A549 (cell line): ENCODE data around the gene NCBP3. TPM values are rescaled to one million over a fixed set of nuclear protein-coding genes. Genes with fewer than 3 reads are reported as not detected.
A peak's percentile ranks its signal among the peaks of the same experiment; 100 is the strongest.

Experiments used
- ATAC-seq, 2 experiments: fragments of 200-7000 bp in 1 of 2; fragments of >200 bp in 1 of 2; cut with Nextera tagmentation in 1 of 2; cut with Tn5 transposase in 1 of 2; 3 replicates each; pipeline versions ENCODE4 v1.8.0 to v1.9.1; 2018 to 2020; ENCODE audit warnings: mild to moderate bottlenecking in 1 of 2, moderate library complexity in 1 of 2
- CTCF ChIA-PET: fragments of 300-600 bp; sonication (Branson Sonifier 250); formaldehyde crosslinking; extraction: SDS; loops from one replicate; lab custom pipeline; 2021; ENCODE audit warnings: antibody characterized with exemption, inconsistent platforms; lab: Yijun Ruan, JAX
- POLR2A ChIA-PET: fragments of 350-600 bp; formaldehyde crosslinking; extraction: SDS; loops from one replicate; lab custom pipeline; 2021; ENCODE audit warnings: antibody characterized with exemption, inconsistent platforms; lab: Yijun Ruan, JAX
- DNase-seq, 2 experiments: peaks; one replicate each; pipeline versions ENCODE4 v3.0.0 to v3.0.0-alpha.2; 2011 to 2016; ENCODE audit warnings: low read depth in 1 of 2, low spot score in 1 of 2
- FAIRE-seq: peaks from 2 replicates; lab custom pipeline; 2011; peaks lifted over from hg19 to GRCh38; lab: Jason Lieb, UNC
- H3K27ac ChIP-seq, 2 experiments: fragments of >200 bp; sonication (Bioruptor Twin); formaldehyde crosslinking; 3 replicates each; pipeline ENCODE4 v1.5.1; 2016 to 2017
- H3K4me1 ChIP-seq: fragments of >200 bp; sonication (Bioruptor Twin); formaldehyde crosslinking; 3 replicates; pipeline ENCODE4 v1.6.1; 2016
- H3K4me2 ChIP-seq: fragments of >200 bp; sonication (Bioruptor Twin); formaldehyde crosslinking; 3 replicates; pipeline ENCODE4 v1.6.1; 2016
- H3K4me3 ChIP-seq: fragments of >200 bp; sonication (Bioruptor Twin); formaldehyde crosslinking; 3 replicates; pipeline ENCODE4 v1.5.1; 2016
- H3K9me3 ChIP-seq: fragments of >200 bp; sonication (Bioruptor Twin); formaldehyde crosslinking; 3 replicates; pipeline ENCODE4 v1.6.1; 2016
- BHLHE40 ChIP-seq: IDR thresholded peaks from 2 replicates; pipeline ENCODE4 v1.6.1; 2012; ENCODE audit warnings: low read depth, low read length, inconsistent platforms
- CHD4 ChIP-seq: fragments of 200-600 bp; sonication (generic); IDR thresholded peaks from 2 replicates; pipeline ENCODE4 v1.6.1; 2016; ENCODE audit warnings: antibody characterized with exemption, mild to moderate bottlenecking, borderline replicate concordance
- EHMT2 ChIP-seq: fragments of 200-600 bp; sonication (generic); IDR thresholded peaks from 2 replicates; pipeline ENCODE4 v1.6.1; 2016; ENCODE audit warnings: antibody characterized with exemption, low read depth, mild to moderate bottlenecking, moderate library complexity
- EP300 ChIP-seq, 2 experiments: fragments of >200 bp; sonication (Bioruptor Twin); formaldehyde crosslinking; IDR thresholded peaks; 2 replicates in 1 of 2; 3 replicates in 1 of 2; pipeline ENCODE4 v1.6.1; 2016 to 2017
- FOSB ChIP-seq: fragments of 250-450 bp; sonication (Bioruptor Pico); IDR thresholded peaks from 2 replicates; pipeline ENCODE4 v1.5.0; 2020; ENCODE audit warnings: mild to moderate bottlenecking, moderate library complexity
- HDAC2 ChIP-seq: fragments of 200-600 bp; sonication (generic); IDR thresholded peaks from 2 replicates; pipeline ENCODE4 v1.6.1; 2016
- HEYL ChIP-seq: fragments of 250-450 bp; sonication (Bioruptor Pico); IDR thresholded peaks from 2 replicates; pipeline ENCODE4 v1.8.0; 2021; ENCODE audit warnings: mild to moderate bottlenecking, moderate library complexity
- MAZ ChIP-seq: fragments of 150-350 bp; IDR thresholded peaks from 2 replicates; pipeline ENCODE4 v1.6.1; 2014; ENCODE audit warnings: antibody characterized with exemption, low read depth, low read length, borderline replicate concordance
- NPAS2 ChIP-seq: fragments of 250-450 bp; sonication (Bioruptor Pico); IDR thresholded peaks from 2 replicates; pipeline ENCODE4 v1.8.0; 2022; ENCODE audit warnings: mild to moderate bottlenecking, moderate library complexity, borderline replicate concordance
- POLR2A ChIP-seq: IDR thresholded peaks from 2 replicates; pipeline ENCODE4 v1.6.1; 2012; ENCODE audit warnings: mild to moderate bottlenecking, low read length
- RAD21 ChIP-seq, 2 experiments: fragments of >200 bp in 1 of 2; sonication (Bioruptor Twin) in 1 of 2; formaldehyde crosslinking in 1 of 2; IDR thresholded peaks in 1 of 2; conservative IDR thresholded peaks in 1 of 2; 2 replicates in 1 of 2; 3 replicates in 1 of 2; pipeline ENCODE4 v1.6.1; 2012 to 2018; ENCODE audit warnings: inconsistent platforms in 1 of 2
- RCOR1 ChIP-seq: fragments of 150-350 bp; IDR thresholded peaks from 2 replicates; pipeline ENCODE4 v1.6.1; 2014; ENCODE audit warnings: antibody characterized with exemption, low read length, low read depth
- ZC3H11A ChIP-seq: fragments of 450-650 bp; IDR thresholded peaks from 2 replicates; pipeline ENCODE4 v1.6.1; 2014; ENCODE audit warnings: antibody characterized with exemption, mild to moderate bottlenecking
- WGBS: methylation state at CpG from one replicate; pipeline ENCODE4 v1.1.6; 2017; ENCODE audit errors: missing lambda C conversion rate; 5-methylcytosine and 5-hydroxymethylcytosine counted together
- polyA plus RNA-seq, 4 experiments: library from polyadenylated mRNA; depleted of rRNA in 3 of 4; stranded (reverse); fragments of >200 nt; fragmentation: RNase III in 1 of 4; extraction: RNeasy Plus Mini Kit Qiagen cat#74134 plus additional on column Dnase treatment in 1 of 4; gene quantifications; 2 replicates in 3 of 4; 3 replicates in 1 of 4; pipeline ENCODE4 v1.2.3, GENCODE V29; 2011 to 2017
- TF ChIP-seq, protein P1 (sequence below): fragments of 450-650 bp; IDR thresholded peaks from 2 replicates; pipeline ENCODE4 v1.6.1; 2014; ENCODE audit warnings: antibody characterized with exemption
- TF ChIP-seq, protein P2 (sequence below): IDR thresholded peaks from 2 replicates; pipeline ENCODE4 v1.6.1; 2012
- TF ChIP-seq, protein P3 (sequence below): fragments of 150-350 bp; IDR thresholded peaks from 2 replicates; pipeline ENCODE4 v1.6.1; 2014; ENCODE audit warnings: low read depth, mild to moderate bottlenecking, low read length
- TF ChIP-seq, protein P4 (sequence below): fragments of 250-450 bp; sonication (Bioruptor Pico); IDR thresholded peaks from 2 replicates; pipeline ENCODE4 v1.5.0; 2020; ENCODE audit warnings: low read depth, mild to moderate bottlenecking, moderate library complexity

The NCBP3 gene
- polyA plus RNA-seq, 2 of the 4 experiments (the other 2 are of a cell fraction): 32.7 to 36.6 TPM

DNA sequence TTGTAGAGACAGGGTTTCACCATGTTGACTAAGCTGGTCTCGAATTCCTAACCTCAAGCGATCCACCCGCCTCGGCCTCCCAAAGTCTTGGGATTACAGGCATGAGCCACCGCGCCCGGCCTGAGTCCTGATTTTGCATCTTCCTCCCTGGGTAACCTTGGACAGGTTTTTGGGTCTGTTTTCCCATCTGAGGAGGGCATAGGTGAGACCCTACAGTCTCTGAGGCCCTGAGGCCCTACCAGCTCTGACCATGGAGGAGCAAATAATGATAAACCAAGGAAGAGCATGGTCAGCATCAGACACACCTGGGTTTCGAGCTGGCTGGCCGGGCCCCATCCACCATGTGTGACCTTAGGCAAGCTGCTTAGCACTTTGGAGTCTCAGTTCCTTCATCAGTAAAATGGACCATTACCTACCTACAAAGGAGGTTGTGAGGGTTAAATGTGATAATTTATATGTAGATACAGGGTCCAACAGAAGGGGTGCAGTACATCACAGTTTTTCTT lies 1.2 kb upstream of the NCBP3 start:
- TF ChIP-seq, protein P1, sequence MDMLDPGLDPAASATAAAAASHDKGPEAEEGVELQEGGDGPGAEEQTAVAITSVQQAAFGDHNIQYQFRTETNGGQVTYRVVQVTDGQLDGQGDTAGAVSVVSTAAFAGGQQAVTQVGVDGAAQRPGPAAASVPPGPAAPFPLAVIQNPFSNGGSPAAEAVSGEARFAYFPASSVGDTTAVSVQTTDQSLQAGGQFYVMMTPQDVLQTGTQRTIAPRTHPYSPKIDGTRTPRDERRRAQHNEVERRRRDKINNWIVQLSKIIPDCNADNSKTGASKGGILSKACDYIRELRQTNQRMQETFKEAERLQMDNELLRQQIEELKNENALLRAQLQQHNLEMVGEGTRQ: no peak
- TF ChIP-seq EHMT2: no peak
- TF ChIP-seq RCOR1: no peak
- TF ChIP-seq POLR2A: no peak
- no peak for TF ChIP-seq HEYL (CRISPR knock-in tag)
- no peak for TF ChIP-seq HDAC2
- TF ChIP-seq BHLHE40: no peak
- TF ChIP-seq RAD21 (conservative IDR thresholded peaks at IDR 0.05 in 1 of 2, IDR thresholded peaks at IDR 0.05 in 1 of 2): no peak
- TF ChIP-seq, protein P2, sequence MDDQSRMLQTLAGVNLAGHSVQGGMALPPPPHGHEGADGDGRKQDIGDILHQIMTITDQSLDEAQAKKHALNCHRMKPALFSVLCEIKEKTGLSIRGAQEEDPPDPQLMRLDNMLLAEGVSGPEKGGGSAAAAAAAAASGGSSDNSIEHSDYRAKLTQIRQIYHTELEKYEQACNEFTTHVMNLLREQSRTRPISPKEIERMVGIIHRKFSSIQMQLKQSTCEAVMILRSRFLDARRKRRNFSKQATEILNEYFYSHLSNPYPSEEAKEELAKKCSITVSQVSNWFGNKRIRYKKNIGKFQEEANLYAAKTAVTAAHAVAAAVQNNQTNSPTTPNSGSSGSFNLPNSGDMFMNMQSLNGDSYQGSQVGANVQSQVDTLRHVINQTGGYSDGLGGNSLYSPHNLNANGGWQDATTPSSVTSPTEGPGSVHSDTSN: no peak

DNA sequence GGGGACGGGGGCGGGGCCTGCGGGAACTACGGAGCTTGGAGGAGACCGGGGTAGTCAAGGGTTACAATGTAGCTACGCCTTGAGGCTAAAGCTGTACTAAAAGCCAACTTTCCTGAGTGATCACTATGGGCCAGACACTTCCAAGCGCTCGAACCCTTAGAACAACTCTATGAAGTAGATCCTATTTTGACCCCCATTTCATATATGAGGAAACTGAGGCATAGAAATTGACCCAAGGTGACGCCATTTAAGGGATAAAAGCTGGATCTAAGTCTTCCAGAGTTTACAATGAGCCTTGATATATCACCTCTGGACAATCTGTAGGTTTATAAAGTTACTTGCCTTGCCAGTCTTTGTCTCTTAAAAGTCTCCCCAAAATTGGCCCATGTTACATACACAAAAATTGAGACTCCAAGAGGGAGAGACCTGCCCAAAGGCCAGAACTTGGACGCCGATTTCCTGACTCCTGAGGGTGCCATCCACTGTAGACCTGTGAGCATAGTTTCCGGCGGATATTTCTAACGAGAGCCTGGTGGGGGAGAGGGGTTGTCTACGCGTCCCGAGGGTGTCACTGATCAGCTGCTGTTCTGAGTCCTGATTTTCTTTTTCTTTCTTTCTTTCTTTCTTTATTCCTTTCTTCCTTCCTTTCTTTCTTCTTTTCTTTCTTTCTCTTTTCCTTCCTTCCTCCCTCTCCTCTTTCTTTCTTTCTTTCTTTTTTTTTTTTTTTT lies 555 bp upstream of the NCBP3 start:
- WGBS: 40% methylated on average over 16 of the region's 17 CpGs
- Histone ChIP-seq H3K9me3 (no peaks in the 10 kb centered on the region), H3K27ac (peak overlapping the region; percentile 28 to 45; a peak in 2 of 6 replicates), H3K4me2 (peak overlapping the region; percentile 73), H3K4me1 (peaks cover 17% of the 10 kb centered on the region), H3K4me3 (peak overlapping the region; percentile 93; the same call in 2 of the 3 replicates)
- no peak for ATAC-seq
- CTCF ChIA-PET: interaction anchor here (0.6 to 11.3 kb wide), 39 partner anchors 9 to 570 kb away, joined by 3 to 224 read pairs (median 4); partner anchors contain the start of genes HASPIN and P2RX1
- TF ChIP-seq ZC3H11A (no peak), HEYL (CRISPR knock-in tag) (no peak), FOSB (CRISPR knock-in tag) (no peak), EHMT2 (no peak), RCOR1 (no peak), MAZ (no peak), EP300 (IDR thresholded peaks at IDR 0.05) (no peak; a peak in 1 of 5 replicates), CHD4 (0 out of 2 replicates have a peak, but pooled peaks have one; percentile 38), NPAS2 (CRISPR knock-in tag) (no peak)
- TF ChIP-seq, protein P3, sequence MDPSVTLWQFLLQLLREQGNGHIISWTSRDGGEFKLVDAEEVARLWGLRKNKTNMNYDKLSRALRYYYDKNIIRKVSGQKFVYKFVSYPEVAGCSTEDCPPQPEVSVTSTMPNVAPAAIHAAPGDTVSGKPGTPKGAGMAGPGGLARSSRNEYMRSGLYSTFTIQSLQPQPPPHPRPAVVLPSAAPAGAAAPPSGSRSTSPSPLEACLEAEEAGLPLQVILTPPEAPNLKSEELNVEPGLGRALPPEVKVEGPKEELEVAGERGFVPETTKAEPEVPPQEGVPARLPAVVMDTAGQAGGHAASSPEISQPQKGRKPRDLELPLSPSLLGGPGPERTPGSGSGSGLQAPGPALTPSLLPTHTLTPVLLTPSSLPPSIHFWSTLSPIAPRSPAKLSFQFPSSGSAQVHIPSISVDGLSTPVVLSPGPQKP: no peak
- TF ChIP-seq, protein P4, sequence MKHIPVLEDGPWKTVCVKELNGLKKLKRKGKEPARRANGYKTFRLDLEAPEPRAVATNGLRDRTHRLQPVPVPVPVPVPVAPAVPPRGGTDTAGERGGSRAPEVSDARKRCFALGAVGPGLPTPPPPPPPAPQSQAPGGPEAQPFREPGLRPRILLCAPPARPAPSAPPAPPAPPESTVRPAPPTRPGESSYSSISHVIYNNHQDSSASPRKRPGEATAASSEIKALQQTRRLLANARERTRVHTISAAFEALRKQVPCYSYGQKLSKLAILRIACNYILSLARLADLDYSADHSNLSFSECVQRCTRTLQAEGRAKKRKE (CRISPR knock-in tag): 0 out of 2 replicates have a peak, but pooled peaks have one; percentile 1
- FAIRE-seq: no peak
- DNase-seq: no peak
- POLR2A ChIA-PET: interaction anchor here (0.6 to 1.8 kb wide), 9 partner anchors 11 to 297 kb away, joined by 3 to 10 read pairs (median 4); partner anchors contain the start of genes CYB5D2 and HASPIN

More for the DNA sequence above, 1.2 kb upstream of the NCBP3 start:
- ATAC-seq (no peak), DNase-seq (no peak), FAIRE-seq (no peak)
- CTCF ChIA-PET: interaction anchor here (0.7 to 11.3 kb wide), 18 partner anchors 10 to 312 kb away, joined by 3 to 224 read pairs (median 10); partner anchors contain the start of gene P2RX1
- POLR2A ChIA-PET: no interaction called here
- H3K4me3 ChIP-seq: no peak overlapping the region
- no peak overlapping the region for H3K27ac ChIP-seq
- no peak overlapping the region for H3K4me2 ChIP-seq
- no peaks in the 10 kb centered on the region for H3K9me3 ChIP-seq
- WGBS: 69% methylated on average over 9 of the region's 9 CpGs
- peaks cover 17% of the 10 kb centered on the region for H3K4me1 ChIP-seq
